Measurements from ENCODE around the gene C6orf120.
A peak's percentile ranks its signal among the peaks of the same experiment; 100 is the strongest.

The C6orf120 gene

DNA sequence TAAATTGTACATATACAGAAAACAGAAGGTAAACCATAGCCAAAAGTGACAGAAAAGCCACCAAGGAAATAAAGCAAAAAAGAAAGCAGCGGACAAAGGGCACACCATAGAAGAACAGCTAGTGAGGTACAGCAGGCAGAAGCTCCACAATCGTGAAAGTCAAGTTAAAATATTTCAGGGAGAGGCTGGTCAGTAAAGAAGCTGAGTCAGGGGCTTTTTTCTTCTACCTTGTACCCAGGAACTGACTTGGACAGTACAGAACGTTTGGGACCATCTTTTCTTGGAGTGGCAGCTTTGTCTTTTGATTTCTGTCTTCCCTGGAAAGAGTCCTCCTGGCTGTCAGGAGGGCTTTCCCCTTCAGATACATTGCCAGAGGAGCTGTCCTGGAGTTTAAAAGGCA is 8.1 kb downstream of the C6orf120 start:
- DNase-seq (ENCODE audit: low read depth), result no peak
- TF ChIP-seq, protein P1, sequence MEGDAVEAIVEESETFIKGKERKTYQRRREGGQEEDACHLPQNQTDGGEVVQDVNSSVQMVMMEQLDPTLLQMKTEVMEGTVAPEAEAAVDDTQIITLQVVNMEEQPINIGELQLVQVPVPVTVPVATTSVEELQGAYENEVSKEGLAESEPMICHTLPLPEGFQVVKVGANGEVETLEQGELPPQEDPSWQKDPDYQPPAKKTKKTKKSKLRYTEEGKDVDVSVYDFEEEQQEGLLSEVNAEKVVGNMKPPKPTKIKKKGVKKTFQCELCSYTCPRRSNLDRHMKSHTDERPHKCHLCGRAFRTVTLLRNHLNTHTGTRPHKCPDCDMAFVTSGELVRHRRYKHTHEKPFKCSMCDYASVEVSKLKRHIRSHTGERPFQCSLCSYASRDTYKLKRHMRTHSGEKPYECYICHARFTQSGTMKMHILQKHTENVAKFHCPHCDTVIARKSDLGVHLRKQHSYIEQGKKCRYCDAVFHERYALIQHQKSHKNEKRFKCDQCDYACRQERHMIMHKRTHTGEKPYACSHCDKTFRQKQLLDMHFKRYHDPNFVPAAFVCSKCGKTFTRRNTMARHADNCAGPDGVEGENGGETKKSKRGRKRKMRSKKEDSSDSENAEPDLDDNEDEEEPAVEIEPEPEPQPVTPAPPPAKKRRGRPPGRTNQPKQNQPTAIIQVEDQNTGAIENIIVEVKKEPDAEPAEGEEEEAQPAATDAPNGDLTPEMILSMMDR (IDR thresholded peaks at IDR 0.05; ENCODE audit: low read depth, low read length, missing control alignments), result no peak
- H3K4me3 ChIP-seq (ENCODE audit: low read depth, low read length), result no peak overlapping the region

DNA sequence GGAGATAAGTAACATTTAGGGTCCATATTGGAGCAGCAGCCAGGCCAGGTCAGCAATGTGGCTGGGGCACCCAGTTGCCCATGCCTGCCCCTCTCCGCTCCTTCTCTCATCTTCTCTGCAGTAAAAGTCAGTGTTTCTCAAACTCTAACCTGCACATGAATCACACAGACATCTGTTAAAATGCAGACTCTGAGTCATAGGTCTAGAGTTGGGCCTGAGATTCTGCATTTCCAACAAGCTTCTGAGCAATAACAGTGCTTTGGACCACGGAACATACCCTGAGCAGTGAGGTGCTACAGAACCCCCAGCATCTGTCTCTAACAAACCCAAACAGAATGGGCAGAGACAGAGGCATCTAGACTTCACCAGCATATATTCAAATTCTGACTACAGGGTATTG is 12.3 kb downstream of the C6orf120 start:
- TF ChIP-seq, protein P1 (IDR thresholded peaks at IDR 0.05; ENCODE audit: low read depth, low read length, missing control alignments), result no peak
- no peak overlapping the region for H3K4me3 ChIP-seq (ENCODE audit: low read depth, low read length)
- no peak for DNase-seq (ENCODE audit: low read depth)

DNA sequence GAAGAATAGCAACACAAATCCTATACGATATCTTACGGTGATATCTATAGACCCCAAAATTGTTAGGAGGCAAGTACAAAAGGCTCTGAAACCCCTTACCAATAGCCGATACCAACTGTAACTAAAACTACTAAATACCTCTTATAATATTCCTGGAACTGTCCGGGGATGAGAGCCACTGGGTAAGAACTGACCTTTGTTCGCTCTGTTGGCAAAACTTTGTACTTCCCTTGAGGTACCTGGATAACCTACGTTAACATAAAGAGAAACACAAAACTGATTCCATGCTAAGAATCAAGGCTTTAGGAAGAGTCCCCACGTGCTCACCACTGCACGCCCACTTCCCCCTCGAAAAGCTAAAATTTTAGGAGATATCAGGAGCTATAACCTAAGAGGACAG is 12.7 kb downstream of the C6orf120 start:
- TF ChIP-seq, protein P1 (IDR thresholded peaks at IDR 0.05; ENCODE audit: low read depth, low read length, missing control alignments), result no peak
- DNase-seq (ENCODE audit: low read depth), result no peak
- H3K4me3 ChIP-seq (ENCODE audit: low read depth, low read length), result no peak overlapping the region

DNA sequence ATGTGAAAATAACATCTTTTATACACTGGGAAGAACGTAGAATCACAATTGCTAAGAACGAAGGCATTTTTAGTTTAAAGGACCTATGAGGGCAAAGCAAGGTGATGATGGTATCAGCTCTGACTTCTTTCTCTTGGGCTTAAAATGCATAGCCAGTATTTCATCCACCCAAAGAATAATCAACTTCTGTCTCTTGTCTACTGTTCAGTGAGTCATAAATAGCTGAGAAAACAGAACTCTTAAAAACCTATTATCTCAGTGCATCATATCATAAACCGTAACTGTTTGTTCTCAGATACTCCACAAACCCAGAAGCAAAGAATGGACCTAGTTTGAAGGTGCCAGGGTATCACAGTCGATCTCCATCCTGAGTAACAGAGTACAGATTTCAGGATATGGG is 17.2 kb downstream of the C6orf120 start:
- TF ChIP-seq, protein P1 (IDR thresholded peaks at IDR 0.05; ENCODE audit: low read depth, low read length, missing control alignments), result no peak
- H3K4me3 ChIP-seq (ENCODE audit: low read depth, low read length), result no peak overlapping the region
- no peak for DNase-seq (ENCODE audit: low read depth)

DNA sequence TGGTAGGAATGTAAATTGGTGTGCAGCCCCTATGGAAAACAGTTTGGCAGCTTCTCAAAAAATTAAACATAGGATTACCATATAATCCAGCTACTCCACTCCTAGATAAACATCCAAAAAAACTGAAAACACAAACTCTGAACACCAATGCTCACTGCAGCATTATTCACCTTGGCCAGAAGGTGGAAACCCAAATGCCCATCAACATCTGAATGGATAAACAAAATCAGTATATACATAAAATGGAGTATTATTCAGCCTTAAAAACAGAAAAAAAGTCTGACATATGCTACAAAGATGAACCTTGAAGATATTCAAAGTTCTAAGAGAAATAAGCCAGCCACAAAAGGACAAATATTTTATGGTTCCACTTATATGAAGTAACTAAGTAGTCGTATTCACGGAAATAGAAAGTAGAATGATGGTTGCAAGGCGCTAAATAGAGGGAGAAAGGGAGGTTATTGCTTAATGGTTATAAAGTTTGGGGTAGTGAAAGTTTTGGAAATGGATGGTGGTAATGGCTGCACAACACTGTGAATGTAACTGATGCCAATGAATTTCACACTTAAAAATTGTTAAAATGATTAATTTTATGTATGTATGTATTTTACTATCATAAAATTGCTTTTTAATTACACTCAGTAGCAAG is 18.4 kb downstream of the C6orf120 start:
- TF ChIP-seq, protein P1 (IDR thresholded peaks at IDR 0.05; ENCODE audit: low read depth, low read length, missing control alignments), result no peak
- no peak for DNase-seq (ENCODE audit: low read depth)

DNA sequence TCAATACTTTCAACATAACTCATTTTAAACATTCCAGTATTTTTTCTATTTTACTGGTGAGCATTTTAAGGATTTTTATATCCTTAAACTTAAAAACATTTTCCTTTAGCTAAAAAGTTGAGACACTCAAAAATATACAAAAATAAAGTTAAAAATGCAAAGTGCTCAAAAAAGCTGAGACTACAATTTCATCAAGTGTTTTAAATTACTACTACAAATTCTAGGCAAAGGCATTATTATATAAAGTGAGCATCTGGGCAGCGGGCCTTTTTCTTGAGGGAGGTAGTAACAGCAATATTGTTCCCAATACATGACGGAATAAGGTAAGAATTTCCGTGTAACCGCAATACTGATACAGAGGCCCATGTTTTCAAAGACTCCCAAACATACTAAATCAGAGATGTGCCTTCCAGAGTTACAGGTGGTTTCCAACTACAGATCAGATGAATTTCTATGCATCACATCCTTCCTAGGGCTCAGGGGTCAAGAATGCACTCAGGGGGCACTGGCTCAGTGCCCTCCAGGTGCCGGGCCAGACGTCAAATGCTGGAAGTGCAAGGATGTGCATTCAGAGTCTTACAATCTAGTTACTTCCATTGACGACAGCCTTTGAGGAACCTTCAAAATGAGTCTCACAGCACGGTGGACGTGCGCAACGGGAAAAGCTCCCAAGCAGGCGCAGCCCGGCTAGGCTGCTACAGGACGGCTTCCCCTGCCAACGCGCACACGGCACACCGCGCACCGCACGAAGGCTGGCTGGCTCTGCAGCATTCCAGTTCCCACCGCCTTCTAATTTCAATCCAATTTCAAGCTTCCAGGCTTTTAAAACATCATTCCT is 20.7 kb downstream of the C6orf120 start:
- DNase-seq (ENCODE audit: low read depth), result no peak
- TF ChIP-seq, protein P1 (IDR thresholded peaks at IDR 0.05; ENCODE audit: low read depth, low read length, missing control alignments), result no peak
- H3K4me3 ChIP-seq (ENCODE audit: low read depth, low read length), result peak overlapping the region; percentile 64

More for the DNA sequence above, 18.4 kb downstream of the C6orf120 start:
- H3K4me3 ChIP-seq (ENCODE audit: low read depth, low read length), result no peak overlapping the region
